HG03139 (cell line): Measurements from ENCODE around the gene MRGPRE.

Experiments used
- ATAC-seq: cut with Tn5 transposase; IDR thresholded peaks from one replicate; pipeline ENCODE4 v1.9.1; 2021; ENCODE audit not compliant: unreplicated experiment

MRGPRE gene

DNA sequence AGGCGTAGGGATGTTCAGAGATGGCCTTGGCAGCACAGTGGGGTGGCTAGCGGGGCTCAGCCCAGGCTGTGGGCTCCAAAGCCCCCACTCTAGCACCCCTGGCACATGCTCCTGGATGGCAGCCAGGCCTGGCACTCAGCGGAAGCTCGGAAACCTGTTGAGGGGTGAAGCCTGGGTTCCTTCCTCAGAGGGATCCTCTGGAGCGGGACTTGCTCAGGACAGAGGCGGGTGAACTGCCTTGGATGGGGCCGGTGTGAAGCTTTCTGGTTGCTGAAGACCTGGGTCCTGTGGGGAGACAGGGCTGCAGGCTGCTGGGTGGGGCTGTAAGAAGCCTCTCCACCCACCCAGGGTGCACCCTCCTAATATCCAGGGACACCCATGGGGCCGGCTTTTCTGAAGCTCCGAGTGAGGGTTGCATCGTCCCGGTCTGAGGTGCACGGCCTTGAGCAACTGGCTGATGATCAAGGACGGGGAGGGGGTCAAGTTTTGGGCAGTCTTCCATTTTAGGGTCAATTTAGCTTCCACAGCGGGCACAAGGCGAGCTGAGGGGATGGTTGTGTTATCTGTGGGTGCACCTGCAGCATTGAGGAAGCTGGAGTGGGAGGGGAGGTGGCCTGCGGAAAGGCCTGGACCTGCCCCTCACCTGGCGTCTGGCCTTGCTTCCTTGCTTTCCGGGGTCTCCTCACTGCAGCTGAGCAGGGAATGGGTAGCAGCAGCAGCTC, 5.2 kb downstream of the MRGPRE start:
- no peak for ATAC-seq

- ATAC-seq, result no peak
These were observed 6.1 kb downstream of the MRGPRE start for GRCh38 chr11:3225826-3226750.

GRCh38 chr11:3225159-3225758, 7.0 kb downstream of the MRGPRE start:
- no peak for ATAC-seq

DNA sequence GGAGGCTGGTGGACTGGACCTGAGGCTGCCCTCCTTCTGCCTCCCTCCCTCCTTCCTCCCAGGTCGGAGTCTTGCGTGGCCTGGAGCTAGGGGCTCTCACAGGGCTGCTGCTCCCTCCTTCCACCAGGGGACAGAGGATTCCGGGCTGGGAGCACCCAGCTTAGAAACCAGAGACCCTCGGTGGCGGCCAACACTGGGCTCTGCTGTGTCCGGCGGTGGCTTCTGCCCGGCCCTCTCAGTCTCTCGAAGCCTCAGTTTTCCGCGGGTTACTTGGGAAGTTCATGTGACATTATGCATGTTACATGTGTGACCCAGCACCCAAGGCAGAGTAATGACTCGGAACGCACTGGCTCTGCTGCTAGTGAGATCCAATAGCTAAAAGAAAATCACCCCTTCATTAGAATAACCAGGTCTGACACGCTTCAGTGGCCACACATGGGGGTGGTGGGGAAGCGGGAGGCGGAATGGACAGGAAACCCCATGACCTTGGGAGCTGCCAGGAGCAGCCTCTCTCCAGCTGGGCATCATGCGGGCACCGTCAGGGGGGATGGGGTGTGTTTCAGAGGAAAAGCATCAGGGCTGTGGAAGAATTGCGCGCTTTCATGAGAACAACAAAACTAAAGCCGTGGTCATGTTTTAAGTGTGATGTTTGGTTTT, 7.7 kb downstream of the MRGPRE start:
- no peak for ATAC-seq

DNA sequence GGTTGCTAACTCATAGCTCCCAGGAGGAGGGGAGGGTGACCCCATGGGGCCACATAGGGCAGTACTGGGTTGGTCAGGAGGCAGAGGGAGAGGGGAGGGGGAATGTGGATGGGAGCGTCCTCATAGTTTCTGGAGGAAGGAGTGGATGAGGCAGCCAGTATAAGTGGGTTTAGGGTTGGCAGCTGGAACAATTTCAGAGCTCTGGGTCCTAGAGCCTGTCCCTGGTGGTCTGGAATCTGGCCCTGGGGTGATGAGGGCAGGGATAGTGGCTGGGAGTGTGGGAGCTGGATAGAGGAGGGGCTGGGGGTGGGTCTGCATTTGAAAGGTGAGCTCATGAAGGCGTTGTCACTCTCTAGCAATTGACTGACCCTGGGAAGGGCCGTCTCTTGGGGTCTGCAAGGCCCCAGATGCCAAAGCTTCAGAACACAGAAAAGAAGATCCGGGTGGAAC, 8.3 kb downstream of the MRGPRE start:
- ATAC-seq, result no peak

GRCh38 chr11:3222941-3223915, 9.0 kb downstream of the MRGPRE start:
- ATAC-seq, result no peak

GRCh38 chr11:3222003-3222855, 10.0 kb downstream of the MRGPRE start:
- no peak for ATAC-seq

DNA sequence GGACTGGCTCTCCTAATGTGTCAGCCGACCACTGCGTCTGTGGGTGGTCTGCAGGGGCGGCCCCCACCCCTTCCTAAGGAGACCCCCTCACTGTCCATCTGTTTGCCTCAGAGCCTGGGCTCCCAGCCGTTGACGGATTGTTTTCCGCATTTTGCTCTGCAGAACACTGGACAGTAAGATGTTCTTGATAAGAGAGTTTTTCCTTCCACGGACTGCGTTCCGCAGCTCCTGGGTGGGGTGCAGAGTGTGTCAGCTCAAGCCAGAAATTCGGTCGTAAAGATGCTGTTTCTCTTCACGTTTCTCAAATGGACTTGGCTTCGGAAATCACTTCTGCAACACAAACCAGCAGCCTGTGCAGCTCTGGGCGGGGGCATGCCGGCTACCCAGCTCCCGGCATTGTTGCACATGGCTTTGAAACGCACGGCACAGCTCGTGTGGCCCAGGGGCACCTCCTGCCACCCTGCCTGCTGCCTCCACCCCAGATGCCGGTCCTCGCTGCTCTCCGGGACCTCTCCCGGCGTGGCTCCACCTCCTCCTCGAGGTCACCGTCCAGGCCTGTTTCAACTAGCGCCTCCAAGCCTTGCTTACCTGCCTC, 10.7 kb downstream of the MRGPRE start:
- ATAC-seq, result no peak

- no peak for ATAC-seq
These were observed 11.5 kb downstream of the MRGPRE start for GRCh38 chr11:3220521-3221407.

- ATAC-seq, result no peak
These were observed 12.1 kb downstream of the MRGPRE start for GRCh38 chr11:3220101-3220500.

DNA sequence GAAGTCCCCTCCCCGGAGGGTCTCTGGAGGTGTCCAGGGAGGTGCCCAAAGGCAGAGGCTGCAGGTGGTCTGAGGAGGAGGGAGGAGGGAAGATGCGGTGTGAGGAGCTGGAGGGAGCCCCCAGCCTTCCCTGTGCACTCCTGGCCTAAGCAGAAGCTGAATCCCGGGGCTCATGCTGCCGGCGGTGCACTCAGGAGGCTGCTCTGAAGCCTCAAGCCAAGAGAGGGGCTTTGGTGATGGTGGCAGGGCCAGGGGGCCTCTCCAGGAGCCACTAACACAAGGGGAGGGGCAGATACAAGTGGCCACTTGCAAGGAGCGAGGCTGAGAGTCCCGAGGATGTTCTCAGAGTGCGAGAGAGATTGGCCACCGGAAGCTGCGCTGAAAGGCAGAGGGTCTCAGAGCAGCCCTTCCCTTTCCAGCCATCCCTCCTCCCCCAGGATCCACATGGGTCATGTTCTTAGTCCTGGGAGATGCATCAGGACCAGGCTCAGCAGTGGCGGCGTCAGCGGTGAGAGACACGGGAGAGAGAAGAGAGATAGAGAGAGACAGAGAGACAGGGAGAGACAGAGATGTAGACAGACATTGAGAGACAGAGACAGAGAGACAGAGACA, 12.8 kb downstream of the MRGPRE start:
- ATAC-seq, result no peak

DNA sequence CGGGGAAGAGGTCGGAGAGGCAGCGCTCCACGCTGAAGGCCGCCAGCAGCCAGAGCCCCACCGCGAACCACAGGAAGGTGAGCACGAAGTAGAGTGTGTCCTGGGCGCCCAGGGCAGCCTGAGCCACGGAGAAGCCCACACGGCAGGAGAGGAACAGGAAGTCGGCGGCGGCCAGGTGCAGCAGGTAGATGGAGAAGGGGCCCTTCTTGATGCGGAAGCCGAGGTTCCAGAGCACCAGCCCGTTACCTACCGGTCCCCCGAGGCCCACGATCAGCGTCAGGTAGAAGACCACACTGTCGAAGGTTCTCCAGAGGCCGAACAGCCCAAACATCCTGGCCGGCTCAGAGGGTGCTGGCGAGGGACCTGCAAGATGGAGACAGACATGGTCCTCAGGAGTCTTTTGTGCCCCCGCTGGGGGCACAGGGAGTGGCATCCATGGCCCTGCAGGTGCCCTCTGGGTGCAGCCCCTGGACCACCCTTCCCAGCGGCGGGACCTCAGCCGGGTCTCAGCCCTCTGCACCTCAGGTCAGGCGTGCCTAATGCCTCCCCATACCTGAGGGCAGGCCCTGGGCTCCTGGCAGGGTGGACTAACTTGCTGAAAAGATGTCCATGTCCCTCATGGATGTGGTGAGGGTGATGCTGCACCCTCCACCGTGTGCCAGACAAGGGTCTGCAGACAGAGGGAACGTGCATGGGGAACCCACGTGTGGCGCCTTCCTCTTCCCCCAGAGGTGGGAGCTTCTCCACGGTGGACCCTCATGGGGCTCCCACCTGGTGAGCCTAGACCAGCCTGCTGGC, 13.5 kb downstream of the MRGPRE start, which contains the start of gene MRGPRG:
Gene MRGPRG, minus strand, starts transcription at position 331 of the 798 bp plus-strand sequence. Its CDS starts 0 bp downstream, at position 331.
- no peak for ATAC-seq

- ATAC-seq, result no peak
These were observed 14.3 kb downstream of the MRGPRE start for GRCh38 chr11:3217818-3218482.

- ATAC-seq, result no peak
These were observed 16.1 kb downstream of the MRGPRE start for GRCh38 chr11:3216027-3216525.

DNA sequence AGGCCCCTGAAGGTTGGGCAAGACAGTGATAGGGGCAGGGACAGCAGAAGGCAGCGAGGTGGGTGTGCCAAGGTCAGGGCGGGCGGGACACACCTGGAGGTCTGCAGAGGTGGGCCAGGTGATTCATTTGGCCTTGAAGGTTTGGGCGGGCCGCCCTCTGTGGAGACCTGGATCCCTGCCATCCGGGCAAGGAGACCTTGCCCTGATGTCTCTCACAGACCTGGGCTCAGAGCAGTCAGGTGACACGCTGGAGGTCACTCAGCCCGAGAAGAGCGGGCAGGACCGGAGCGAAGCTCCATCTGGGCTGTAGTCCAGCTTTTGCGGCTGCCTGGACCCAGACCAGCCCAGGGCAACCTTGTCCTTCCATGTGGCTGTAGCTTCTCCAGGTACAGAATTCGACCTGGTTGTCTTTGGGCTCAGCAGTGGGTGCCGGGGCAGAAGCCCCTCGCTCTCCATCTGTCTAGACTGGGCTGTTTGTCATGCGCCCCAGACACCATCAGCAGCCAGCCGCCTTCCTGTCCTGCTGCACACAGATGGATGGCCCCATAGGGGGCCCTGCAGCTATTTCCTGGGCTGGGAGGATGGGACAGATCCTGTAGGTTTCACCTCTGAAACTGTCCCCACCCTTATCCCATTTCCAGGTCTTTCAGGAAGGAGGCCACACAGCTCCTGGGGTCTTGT, 16.7 kb downstream of the MRGPRE start:
- ATAC-seq, result no peak
